H1 (cell line): ENCODE data around the gene NSD2. TPM values are rescaled to one million over a fixed set of nuclear protein-coding genes. Genes with fewer than 3 reads are reported as not detected.

Experiments used
- CBX8 ChIP-seq: fragments of 300-800, 300-1000 bp; sonication (generic); IDR thresholded peaks from 2 replicates; pipeline ENCODE4 v1.7.1; 2016; ENCODE audit warnings: low read depth, low read length, borderline replicate concordance
- EZH2 ChIP-seq: fragments of 200-600 bp; sonication (generic); IDR thresholded peaks from 2 replicates; pipeline ENCODE4 v1.7.1; 2012; ENCODE audit warnings: low read depth, mild to moderate bottlenecking, moderate library complexity, low read length, inconsistent platforms; ENCODE audit not compliant: severe bottlenecking
- FOSL1 ChIP-seq: IDR thresholded peaks from 2 replicates; pipeline ENCODE4 v1.6.1; 2011; ENCODE audit warnings: mild to moderate bottlenecking, low read depth, low read length, moderate library complexity; ENCODE audit not compliant: insufficient read depth
- PHF8 ChIP-seq: fragments of 200-600 bp; sonication (generic); conservative IDR thresholded peaks from 2 replicates; pipeline ENCODE4 v1.7.1; 2012; ENCODE audit warnings: low read depth, mild to moderate bottlenecking, inconsistent platforms, low read length, moderate library complexity
- RAD21 ChIP-seq, 2 experiments: IDR thresholded peaks in 1 of 2; conservative IDR thresholded peaks in 1 of 2; 2 replicates each; pipeline ENCODE4 v1.6.1; 2011; ENCODE audit warnings: low read depth in 2 of 2, low read length in 2 of 2, improper control_type of control experiment in 1 of 2, inconsistent platforms in 1 of 2, mild to moderate bottlenecking in 1 of 2, moderate library complexity in 1 of 2
- SIN3A ChIP-seq, 2 experiments: IDR thresholded peaks in 1 of 2; conservative IDR thresholded peaks in 1 of 2; 2 replicates each; pipeline ENCODE4 v1.6.1; 2011 to 2012; ENCODE audit warnings: low read length in 2 of 2, improper control_type of control experiment in 1 of 2, low read depth in 1 of 2, mild to moderate bottlenecking in 1 of 2
- SP2 ChIP-seq: IDR thresholded peaks from 2 replicates; pipeline ENCODE4 v1.6.1; 2012; ENCODE audit warnings: mild to moderate bottlenecking, low read length, inconsistent platforms
- polyA plus RNA-seq, 7 experiments: library from polyadenylated mRNA; depleted of rRNA in 3 of 7; stranded (reverse) in 5 of 7; unstranded in 2 of 7; fragments of >200 nt in 5 of 7; fragments of 200-250 nt in 2 of 7; gene quantifications; 1 replicate in 5 of 7; 2 replicates in 1 of 7; 4 replicates in 1 of 7; pipeline versions ENCODE4 v1.2.1 to v1.2.3, GENCODE V29; 2011 to 2013; ENCODE audit warnings: missing spikeins in 2 of 7, mixed read lengths in 2 of 7
- total RNA-seq: library from RNA; stranded (reverse); fragmentation: NEBNext Ultra II Directional; extraction: Animal tissue kit (Norgen Biotek cat#: 25700); gene quantifications from 2 replicates; pipeline ENCODE4 v1.2.1, GENCODE V29; 2021

The NSD2 gene
- total and polyA plus RNA-seq, 2 of the 8 experiments (the other 6 are each of a cell fraction or from before 2014, with no cell fraction given) = 26.7 to 129 TPM

DNA sequence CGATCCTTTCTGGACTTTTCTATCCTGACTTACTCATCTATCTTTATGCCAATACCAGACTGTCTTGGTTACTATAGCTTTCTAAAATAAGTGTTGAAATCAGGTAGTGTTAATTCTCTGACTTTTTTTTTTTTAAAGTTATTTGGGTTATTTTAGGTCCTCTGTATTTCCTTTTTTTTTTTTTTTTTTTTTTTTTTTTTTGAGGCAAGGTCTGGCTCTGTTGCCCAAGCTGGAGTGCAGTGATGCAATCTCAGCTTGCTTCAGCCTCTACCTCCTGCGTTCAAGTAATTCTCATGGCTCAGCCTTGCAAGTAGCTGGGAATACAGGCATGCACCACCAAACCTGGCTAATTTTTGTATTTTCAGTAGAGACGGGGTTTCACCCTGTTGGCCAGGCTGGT, 140.4 kb downstream of the NSD2 start (continued):
- TF ChIP-seq SIN3A (conservative IDR thresholded peaks at IDR 0.05 in 1 of 2, IDR thresholded peaks at IDR 0.05 in 1 of 2; ENCODE audit: low read depth in 1 of 2, low read length in 2 of 2) (no peak), EZH2 (no peak), FOSL1 (no peak), SP2 (no peak), PHF8 (no peak), RAD21 (IDR thresholded peaks at IDR 0.05 in 1 of 2, conservative IDR thresholded peaks at IDR 0.05 in 1 of 2; ENCODE audit: low read depth in 2 of 2, low read length in 2 of 2) (no peak), CBX8 (no peak)
